Cardiac muscle cell (in vitro differentiated cells and primary cell): ENCODE data around the gene GRIP1. TPM values are rescaled to one million over a fixed set of nuclear protein-coding genes. Genes with fewer than 3 reads are reported as not detected.

Experiments
- DNase-seq, 2 donors: peaks; one replicate each; pipeline versions ENCODE4 v3.0.0 to v3.0.0-alpha.2; 2010 to 2017; ENCODE audit warnings: low read depth in 1 of 2, low spot score in 1 of 2
- H3K27ac ChIP-seq: fragments of 200-600 bp; sonication (generic); 2 replicates; pipeline ENCODE4 v1.5.1; 2016
- H3K27me3 ChIP-seq: fragments of 200-600 bp; sonication (generic); 2 replicates; pipeline ENCODE4 v1.6.0; 2016; ENCODE audit warnings: control low read depth
- H3K36me3 ChIP-seq: fragments of 200-600 bp; sonication (generic); 2 replicates; pipeline ENCODE4 v1.5.1; 2016; ENCODE audit warnings: control low read depth
- H3K4me1 ChIP-seq: fragments of 200-600 bp; sonication (generic); 2 replicates; pipeline ENCODE4 v1.8.1; 2017; ENCODE audit warnings: low read depth, mild to moderate bottlenecking, mixed run types
- H3K4me3 ChIP-seq: fragments of 200-600 bp; sonication (generic); 2 replicates; pipeline ENCODE4 v1.5.1; 2016; ENCODE audit warnings: mild to moderate bottlenecking
- H3K9me3 ChIP-seq: fragments of 200-600 bp; sonication (generic); 2 replicates; pipeline ENCODE4 v1.5.1; 2017; ENCODE audit warnings: low read depth, mild to moderate bottlenecking, control low read depth
- polyA plus RNA-seq: library from polyadenylated mRNA; unstranded; fragments of >200 nt; fragmentation: Nextera tagmentation; extraction: Ambion mirVana; gene quantifications from 2 replicates; pipeline ENCODE4 v1.2.1, GENCODE V29; 2016
- total RNA-seq: library from RNA; depleted of rRNA; stranded (reverse); fragments of >200 nt; gene quantifications from 2 replicates; pipeline ENCODE4 v1.2.3, GENCODE V29; 2016
- TF ChIP-seq, protein P1 (sequence below): IDR thresholded peaks from 2 replicates; pipeline ENCODE4 v1.5.1; 2012; ENCODE audit warnings: low read depth, mild to moderate bottlenecking, low read length

GRIP1 gene
- total and polyA plus RNA-seq, 2 experiments from 2014 or later: 2.6 to 5.2 TPM

DNA sequence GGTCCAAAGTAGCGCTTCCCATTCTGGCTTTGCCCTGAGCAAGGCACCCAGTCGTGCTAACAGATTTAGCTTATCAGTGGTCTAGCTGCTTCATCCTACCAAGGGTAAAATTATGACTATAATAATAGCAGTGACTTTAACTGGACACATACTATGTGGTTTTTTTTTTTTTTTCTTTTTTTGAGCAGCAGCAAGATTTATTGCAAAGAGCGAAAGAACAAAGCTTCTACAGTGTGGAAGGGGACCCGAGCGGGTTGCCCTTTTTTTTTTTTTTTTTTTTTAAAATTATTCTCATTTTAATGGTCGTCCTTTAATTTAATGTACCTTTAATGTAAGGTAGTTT is 376.1 kb downstream of the GRIP1 start:
- Histone ChIP-seq H3K27me3 (peaks cover 17% of the 10 kb centered on the region), H3K36me3 (peaks cover 6% of the 10 kb centered on the region), H3K27ac (peak overlapping the region; percentile 62), H3K4me3 (peak overlapping the region; percentile 92), H3K4me1 (no peaks in the 10 kb centered on the region), H3K9me3 (no peaks in the 10 kb centered on the region)
- TF ChIP-seq, protein P1, sequence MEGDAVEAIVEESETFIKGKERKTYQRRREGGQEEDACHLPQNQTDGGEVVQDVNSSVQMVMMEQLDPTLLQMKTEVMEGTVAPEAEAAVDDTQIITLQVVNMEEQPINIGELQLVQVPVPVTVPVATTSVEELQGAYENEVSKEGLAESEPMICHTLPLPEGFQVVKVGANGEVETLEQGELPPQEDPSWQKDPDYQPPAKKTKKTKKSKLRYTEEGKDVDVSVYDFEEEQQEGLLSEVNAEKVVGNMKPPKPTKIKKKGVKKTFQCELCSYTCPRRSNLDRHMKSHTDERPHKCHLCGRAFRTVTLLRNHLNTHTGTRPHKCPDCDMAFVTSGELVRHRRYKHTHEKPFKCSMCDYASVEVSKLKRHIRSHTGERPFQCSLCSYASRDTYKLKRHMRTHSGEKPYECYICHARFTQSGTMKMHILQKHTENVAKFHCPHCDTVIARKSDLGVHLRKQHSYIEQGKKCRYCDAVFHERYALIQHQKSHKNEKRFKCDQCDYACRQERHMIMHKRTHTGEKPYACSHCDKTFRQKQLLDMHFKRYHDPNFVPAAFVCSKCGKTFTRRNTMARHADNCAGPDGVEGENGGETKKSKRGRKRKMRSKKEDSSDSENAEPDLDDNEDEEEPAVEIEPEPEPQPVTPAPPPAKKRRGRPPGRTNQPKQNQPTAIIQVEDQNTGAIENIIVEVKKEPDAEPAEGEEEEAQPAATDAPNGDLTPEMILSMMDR: no peak
- DNase-seq: no peak

DNA sequence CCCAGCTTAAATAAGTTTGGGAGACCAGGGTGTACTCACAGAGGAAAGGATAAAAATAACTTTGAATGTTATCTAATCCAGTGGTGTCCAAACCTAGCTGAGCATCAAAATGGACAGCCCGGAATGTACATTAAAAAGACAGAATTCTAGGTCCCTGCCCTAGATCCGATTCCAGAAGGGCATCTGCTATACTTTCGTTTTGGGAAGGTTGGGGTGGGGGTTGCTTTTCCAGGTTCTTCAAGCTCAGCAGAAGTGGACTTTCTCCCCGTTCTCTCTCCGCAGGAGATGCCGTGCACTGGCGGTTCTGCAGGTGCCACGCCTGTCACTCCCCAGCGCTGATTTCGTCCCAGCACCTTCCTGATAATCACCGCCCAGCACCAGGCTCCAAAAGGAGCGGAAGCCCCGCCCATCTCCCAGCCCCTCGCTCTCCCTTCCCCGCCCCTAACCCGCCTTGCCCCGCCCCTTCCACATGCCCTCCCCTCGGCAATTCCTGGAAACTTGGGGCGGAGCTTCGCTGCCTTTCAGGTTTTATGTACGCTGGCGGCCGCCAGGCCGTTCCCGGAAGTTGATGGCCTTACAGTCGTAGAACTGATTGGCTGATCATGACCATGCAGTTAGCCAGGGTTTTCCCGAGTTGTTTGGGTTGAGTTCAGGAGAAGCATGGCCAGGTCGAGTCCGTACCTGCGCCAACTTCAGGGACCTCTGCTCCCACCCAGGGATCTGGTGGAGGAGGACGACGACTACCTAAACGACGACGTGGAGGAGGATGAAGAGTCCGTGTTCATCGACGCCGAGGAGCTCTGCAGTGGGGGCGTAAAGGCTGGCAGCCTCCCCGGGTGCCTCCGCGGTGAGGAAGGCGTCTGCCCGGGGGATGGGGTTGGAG is 376.7 kb downstream of the GRIP1 start, which contains the start of gene HELB:
TSS of gene HELB (plus strand) at position 550 of the 883 bp plus-strand sequence. CDS start at position 661, 111 bp downstream.
- H3K27ac ChIP-seq: peak within 1 kb of the TSS; percentile 62
- H3K9me3 ChIP-seq: no peaks in the 10 kb centered on the region
- DNase-seq: peak; percentile 97 to 99
- H3K4me3 ChIP-seq: peak within 1 kb of the TSS; percentile 92
- no peaks in the 10 kb centered on the region for H3K4me1 ChIP-seq
- H3K27me3 ChIP-seq: peaks cover 17% of the 10 kb centered on the region
- TF ChIP-seq, protein P1: no peak
- peaks cover 6% of the 10 kb centered on the region for H3K36me3 ChIP-seq

DNA sequence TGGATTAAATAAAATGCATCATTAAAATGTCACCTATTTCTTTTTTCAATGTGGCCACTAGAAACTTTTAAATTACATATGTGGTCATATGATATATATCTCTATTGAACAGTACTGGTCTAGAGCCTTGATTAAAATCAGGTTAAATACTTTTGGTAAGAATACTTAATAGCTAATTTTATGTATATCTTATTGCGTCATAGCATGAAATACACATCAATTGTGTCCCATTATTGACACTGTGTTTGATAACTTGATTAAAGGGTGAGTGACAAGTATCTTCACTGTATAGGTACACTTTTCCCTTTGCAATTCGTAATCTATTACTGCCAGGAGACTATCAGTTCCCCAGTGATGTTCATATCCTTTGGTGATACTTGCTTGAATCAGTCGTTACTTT is 381.0 kb downstream of the GRIP1 start:
- no peak for DNase-seq
- H3K4me1 ChIP-seq: no peaks in the 10 kb centered on the region
- H3K4me3 ChIP-seq: no peak overlapping the region
- H3K27ac ChIP-seq: no peak overlapping the region
- TF ChIP-seq, protein P1: no peak
- H3K27me3 ChIP-seq: peaks cover 17% of the 10 kb centered on the region
- H3K36me3 ChIP-seq: no peaks in the 10 kb centered on the region
- H3K9me3 ChIP-seq: no peaks in the 10 kb centered on the region
